ENCODE results near the gene LMOD3.

LMOD3 gene

GRCh38 chr3:69090021-69090420 is 32.4 kb downstream of the LMOD3 start:
- no peak for DNase-seq

GRCh38 chr3:69088063-69088462 is 34.3 kb downstream of the LMOD3 start:
- DNase-seq: peak in 1 of 5 donors; percentile 62

- DNase-seq: no peak
Observed at GRCh38 chr3:69087030-69087791, 35.2 kb downstream of the LMOD3 start.

GRCh38 chr3:69085833-69086722 is 36.3 kb downstream of the LMOD3 start:
- DNase-seq: peak; percentile 26 to 72 (median 49)

- DNase-seq: peak in 1 of 5 donors; percentile 20
Observed at GRCh38 chr3:69085168-69085832, 37.1 kb downstream of the LMOD3 start.

GRCh38 chr3:69084326-69085167 is 37.8 kb downstream of the LMOD3 start, which contains the start of gene ARL6IP5:
TSS of gene ARL6IP5 (plus strand) at chr3:69084937. CDS start at chr3:69085048, 111 bp downstream.
- DNase-seq: peak; percentile 81 to 96 (median 89)

GRCh38 chr3:69082805-69083204 is 39.6 kb downstream of the LMOD3 start:
- DNase-seq: peak; percentile 35 to 77 (median 48)

GRCh38 chr3:69082361-69082760 is 40.0 kb downstream of the LMOD3 start:
- no peak for DNase-seq

- DNase-seq: peak in 1 of 5 donors; percentile 38
Observed at GRCh38 chr3:69081583-69082262, 40.7 kb downstream of the LMOD3 start.

- peak; percentile 85 to 90 (median 90) for DNase-seq
Observed at GRCh38 chr3:69080233-69080920, 42.0 kb downstream of the LMOD3 start, which contains the start of gene UBA3. TSS of gene UBA3 (minus strand) at chr3:69080365. CDS start at chr3:69080353, 12 bp downstream.

GRCh38 chr3:69079269-69080159 is 42.9 kb downstream of the LMOD3 start:
- no peak for DNase-seq

- DNase-seq: no peak
Observed at GRCh38 chr3:69072928-69073327, 49.5 kb downstream of the LMOD3 start.

- no peak for DNase-seq
Observed at GRCh38 chr3:69066121-69066520, 56.3 kb downstream of the LMOD3 start.

GRCh38 chr3:69065318-69065964 is 57.0 kb downstream of the LMOD3 start:
- peak in 1 of 5 donors; percentile 61 for DNase-seq

- peak in 1 of 5 donors; percentile 68 for DNase-seq
Observed at GRCh38 chr3:69063636-69064035, 58.8 kb downstream of the LMOD3 start.

- no peak for DNase-seq
Observed at GRCh38 chr3:69059688-69060087, 62.7 kb downstream of the LMOD3 start.

- DNase-seq: no peak
Observed at GRCh38 chr3:69058947-69059224, 63.5 kb downstream of the LMOD3 start.

GRCh38 chr3:69058180-69058946 is 64.0 kb downstream of the LMOD3 start:
- peak in 1 of 5 donors; percentile 68 for DNase-seq

Measured in T-helper 1 cell (primary cell).